ENCODE results near the gene WDFY4. TPM values are rescaled to one million over a fixed set of nuclear protein-coding genes. Genes with fewer than 3 reads are reported as not detected.

WDFY4 gene
- total RNA-seq, 1 experiment from 2014 or later = not detected

DNA sequence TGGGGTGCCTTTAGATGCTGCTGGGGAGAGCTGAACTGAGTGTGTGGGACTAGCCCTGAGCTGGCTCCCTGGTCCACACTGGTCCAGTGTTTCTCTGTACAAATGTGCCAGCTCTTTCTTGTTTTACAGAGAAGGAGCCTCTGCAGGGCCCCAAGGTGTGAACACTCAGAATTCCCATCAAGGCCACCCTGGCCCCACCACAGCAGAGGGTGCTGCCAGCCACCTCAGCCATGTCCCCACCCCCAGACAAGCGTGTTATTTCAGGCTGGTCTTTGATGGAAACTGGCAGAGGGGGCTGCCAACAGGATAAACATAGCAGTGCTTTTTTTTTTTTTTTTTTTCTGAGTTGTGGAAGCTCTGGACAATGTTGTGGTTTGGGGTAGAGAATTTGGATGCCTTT is 323.4 kb downstream of the WDFY4 start:
- H3K9me3 ChIP-seq (ENCODE audit: control insufficient read depth, low read depth, low read length) = no peaks in the 10 kb centered on the region
- H2AK5ac ChIP-seq (ENCODE audit: insufficient read length, low read length) = no peak overlapping the region
- no peak overlapping the region for H3T11ph ChIP-seq (ENCODE audit: low read length)
- Mint-ChIP-seq H3K36me3 (ENCODE audit: insufficient read depth in 1 of 3, low read depth in 3 of 3) (no peaks in the 10 kb centered on the region), H3K4me3 (no peak overlapping the region), H3K4me1 (peaks cover 5% of the 10 kb centered on the region in 2 experiments), H3K27ac (no peak overlapping the region), H3K27me3 (ENCODE audit: low read depth) (peaks cover 9% of the 10 kb centered on the region), H3K9me3 (no peaks in the 10 kb centered on the region)
- no peak overlapping the region for H3K14ac ChIP-seq (ENCODE audit: insufficient read depth, low read length)
- H3K23ac ChIP-seq (ENCODE audit: insufficient read length, low read depth, low read length) = no peak overlapping the region
- no peaks in the 10 kb centered on the region for H3K4me1 ChIP-seq (ENCODE audit: insufficient read depth, low read length)
- no peaks in the 10 kb centered on the region for H3K27me3 ChIP-seq (ENCODE audit: insufficient read depth, low read length)
- TF ChIP-seq, protein P1, sequence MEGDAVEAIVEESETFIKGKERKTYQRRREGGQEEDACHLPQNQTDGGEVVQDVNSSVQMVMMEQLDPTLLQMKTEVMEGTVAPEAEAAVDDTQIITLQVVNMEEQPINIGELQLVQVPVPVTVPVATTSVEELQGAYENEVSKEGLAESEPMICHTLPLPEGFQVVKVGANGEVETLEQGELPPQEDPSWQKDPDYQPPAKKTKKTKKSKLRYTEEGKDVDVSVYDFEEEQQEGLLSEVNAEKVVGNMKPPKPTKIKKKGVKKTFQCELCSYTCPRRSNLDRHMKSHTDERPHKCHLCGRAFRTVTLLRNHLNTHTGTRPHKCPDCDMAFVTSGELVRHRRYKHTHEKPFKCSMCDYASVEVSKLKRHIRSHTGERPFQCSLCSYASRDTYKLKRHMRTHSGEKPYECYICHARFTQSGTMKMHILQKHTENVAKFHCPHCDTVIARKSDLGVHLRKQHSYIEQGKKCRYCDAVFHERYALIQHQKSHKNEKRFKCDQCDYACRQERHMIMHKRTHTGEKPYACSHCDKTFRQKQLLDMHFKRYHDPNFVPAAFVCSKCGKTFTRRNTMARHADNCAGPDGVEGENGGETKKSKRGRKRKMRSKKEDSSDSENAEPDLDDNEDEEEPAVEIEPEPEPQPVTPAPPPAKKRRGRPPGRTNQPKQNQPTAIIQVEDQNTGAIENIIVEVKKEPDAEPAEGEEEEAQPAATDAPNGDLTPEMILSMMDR (conservative IDR thresholded peaks at IDR 0.05) = no peak
- H2BK5ac ChIP-seq (ENCODE audit: insufficient read length, low read length) = no peak overlapping the region
- H4K8ac ChIP-seq (replicated peaks; ENCODE audit: insufficient read length, low read depth, low read length) = no peak overlapping the region
- H3K56ac ChIP-seq (ENCODE audit: insufficient read length, low read depth, low read length) = no peak overlapping the region
- no CpG with 5 or more reads among the region's 1 CpG for WGBS (ENCODE audit: extremely low coverage, insufficient read length, low lambda C conversion rate)
- no peak overlapping the region for H3K27ac ChIP-seq (ENCODE audit: insufficient read length, low read depth, low read length)
- H2BK12ac ChIP-seq (ENCODE audit: insufficient read length, low read depth, low read length) = no peak overlapping the region
- no peak overlapping the region for H4K91ac ChIP-seq (ENCODE audit: insufficient read length, low read depth, low read length)
- H3K4me2 ChIP-seq (ENCODE audit: insufficient read depth, insufficient read length, low read length) = no peak overlapping the region
- H3K23me2 ChIP-seq (ENCODE audit: insufficient read length, low read depth, low read length, poor library complexity, severe bottlenecking) = no peaks in the 10 kb centered on the region
- no peaks in the 10 kb centered on the region for H3K79me1 ChIP-seq (ENCODE audit: insufficient read depth, low read depth, low read length, poor library complexity, severe bottlenecking)
- H2BK20ac ChIP-seq (ENCODE audit: low read depth, low read length, poor library complexity, severe bottlenecking) = no peak overlapping the region
- no peak overlapping the region for H2AFZ ChIP-seq (ENCODE audit: low read length)
- DNase-seq = no peak
- no peak overlapping the region for H2BK120ac ChIP-seq (ENCODE audit: low read depth, low read length, poor library complexity, severe bottlenecking)
- no peak overlapping the region for H3K4ac ChIP-seq (ENCODE audit: low read depth, low read length)
- H3K18ac ChIP-seq (ENCODE audit: insufficient read length, low read depth, low read length) = no peak overlapping the region
- H2BK15ac ChIP-seq (ENCODE audit: low read depth, low read length) = no peak overlapping the region
- no peaks in the 10 kb centered on the region for H4K20me1 ChIP-seq (ENCODE audit: control insufficient read depth, insufficient read depth, insufficient read length)
- H4K5ac ChIP-seq (ENCODE audit: insufficient read length, low read depth, low read length) = no peak overlapping the region
- no peaks in the 10 kb centered on the region for H3K79me2 ChIP-seq (ENCODE audit: insufficient read depth, low read length)
- H3K9ac ChIP-seq (ENCODE audit: extremely low read depth, insufficient read length, low read length) = no peak overlapping the region

All from H9 (cell line).